GM10248 (cell line): Measurements from ENCODE around the gene SETD1A.
A peak's percentile ranks its signal among the peaks of the same experiment; 100 is the strongest.

Source experiments
- CTCF ChIA-PET: fragments of 300-600 bp; sonication (Branson Sonifier 250); formaldehyde crosslinking; extraction: SDS; loops from one replicate; lab custom pipeline; 2021; ENCODE audit warnings: antibody characterized with exemption; lab: Yijun Ruan, JAX
- POLR2A ChIA-PET: fragments of 350-650 bp; sonication (Branson Sonifier 250); formaldehyde crosslinking; extraction: SDS; loops from one replicate; lab custom pipeline; 2020; ENCODE audit warnings: antibody characterized with exemption; lab: Yijun Ruan, JAX
- DNase-seq: peaks from one replicate; pipeline ENCODE4 v3.0.0; 2012; ENCODE audit errors: extremely low spot score
- TF ChIP-seq, protein P1 (sequence below): IDR thresholded peaks from 2 replicates; pipeline ENCODE4 v1.5.1; 2012; ENCODE audit warnings: mild to moderate bottlenecking, low read depth; ENCODE audit errors: extremely low read depth, missing control alignments, control extremely low read depth

SETD1A gene

DNA sequence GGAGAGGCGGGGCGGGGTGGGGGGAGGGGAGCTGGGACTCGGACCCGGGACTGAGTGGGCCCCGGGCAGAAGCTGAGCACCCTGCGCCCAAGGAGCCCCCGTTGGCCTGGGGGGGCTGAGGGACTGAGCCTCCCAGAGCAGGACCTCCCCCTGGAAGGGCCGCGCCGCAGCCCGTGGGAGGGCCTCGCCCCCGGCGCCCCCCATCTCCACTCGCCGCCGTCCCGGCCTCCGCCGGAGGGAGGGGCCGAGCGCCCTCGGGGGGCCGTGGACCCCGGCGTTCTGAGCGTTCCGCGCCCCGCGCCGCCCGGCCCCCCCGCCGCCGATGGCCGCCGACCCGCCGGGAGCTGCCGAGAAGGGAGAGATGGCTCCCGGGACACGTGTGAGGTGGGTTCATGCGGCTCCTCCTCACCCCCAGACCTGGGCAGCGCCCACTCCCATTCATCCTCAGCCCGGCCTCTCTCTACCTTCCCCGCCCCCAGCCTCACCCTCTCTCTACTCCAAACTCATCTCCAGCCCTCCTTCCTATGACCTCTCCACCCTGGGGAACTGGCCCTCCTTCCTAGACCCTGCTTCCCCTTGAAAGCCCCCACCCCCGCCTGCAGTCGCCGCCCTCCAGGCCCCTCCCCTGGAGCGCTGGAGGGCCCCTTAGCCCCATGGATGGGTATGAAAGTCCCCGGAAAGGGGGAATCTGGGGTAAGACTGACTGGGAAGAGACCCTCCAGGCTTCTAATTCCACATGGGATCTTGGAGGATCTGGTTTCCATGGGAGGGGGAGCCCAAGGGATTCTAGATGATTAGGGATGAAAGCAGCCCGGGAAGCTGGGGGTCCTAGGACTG lies 33.3 kb upstream of the SETD1A start:
- DNase-seq: peak; percentile 42
- CTCF ChIA-PET: interaction anchor here (1.8 to 4.2 kb wide), 3 partner anchors 11 to 79 kb away, joined by 10 to 20 read pairs (median 12); no protein-coding TSS in a partner anchor
- TF ChIP-seq, protein P1, sequence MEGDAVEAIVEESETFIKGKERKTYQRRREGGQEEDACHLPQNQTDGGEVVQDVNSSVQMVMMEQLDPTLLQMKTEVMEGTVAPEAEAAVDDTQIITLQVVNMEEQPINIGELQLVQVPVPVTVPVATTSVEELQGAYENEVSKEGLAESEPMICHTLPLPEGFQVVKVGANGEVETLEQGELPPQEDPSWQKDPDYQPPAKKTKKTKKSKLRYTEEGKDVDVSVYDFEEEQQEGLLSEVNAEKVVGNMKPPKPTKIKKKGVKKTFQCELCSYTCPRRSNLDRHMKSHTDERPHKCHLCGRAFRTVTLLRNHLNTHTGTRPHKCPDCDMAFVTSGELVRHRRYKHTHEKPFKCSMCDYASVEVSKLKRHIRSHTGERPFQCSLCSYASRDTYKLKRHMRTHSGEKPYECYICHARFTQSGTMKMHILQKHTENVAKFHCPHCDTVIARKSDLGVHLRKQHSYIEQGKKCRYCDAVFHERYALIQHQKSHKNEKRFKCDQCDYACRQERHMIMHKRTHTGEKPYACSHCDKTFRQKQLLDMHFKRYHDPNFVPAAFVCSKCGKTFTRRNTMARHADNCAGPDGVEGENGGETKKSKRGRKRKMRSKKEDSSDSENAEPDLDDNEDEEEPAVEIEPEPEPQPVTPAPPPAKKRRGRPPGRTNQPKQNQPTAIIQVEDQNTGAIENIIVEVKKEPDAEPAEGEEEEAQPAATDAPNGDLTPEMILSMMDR: no peak
- POLR2A ChIA-PET: interaction anchor here (0.6 kb wide), 1 partner anchor 48 kb away, joined by 4 read pairs; no protein-coding TSS in a partner anchor

DNA sequence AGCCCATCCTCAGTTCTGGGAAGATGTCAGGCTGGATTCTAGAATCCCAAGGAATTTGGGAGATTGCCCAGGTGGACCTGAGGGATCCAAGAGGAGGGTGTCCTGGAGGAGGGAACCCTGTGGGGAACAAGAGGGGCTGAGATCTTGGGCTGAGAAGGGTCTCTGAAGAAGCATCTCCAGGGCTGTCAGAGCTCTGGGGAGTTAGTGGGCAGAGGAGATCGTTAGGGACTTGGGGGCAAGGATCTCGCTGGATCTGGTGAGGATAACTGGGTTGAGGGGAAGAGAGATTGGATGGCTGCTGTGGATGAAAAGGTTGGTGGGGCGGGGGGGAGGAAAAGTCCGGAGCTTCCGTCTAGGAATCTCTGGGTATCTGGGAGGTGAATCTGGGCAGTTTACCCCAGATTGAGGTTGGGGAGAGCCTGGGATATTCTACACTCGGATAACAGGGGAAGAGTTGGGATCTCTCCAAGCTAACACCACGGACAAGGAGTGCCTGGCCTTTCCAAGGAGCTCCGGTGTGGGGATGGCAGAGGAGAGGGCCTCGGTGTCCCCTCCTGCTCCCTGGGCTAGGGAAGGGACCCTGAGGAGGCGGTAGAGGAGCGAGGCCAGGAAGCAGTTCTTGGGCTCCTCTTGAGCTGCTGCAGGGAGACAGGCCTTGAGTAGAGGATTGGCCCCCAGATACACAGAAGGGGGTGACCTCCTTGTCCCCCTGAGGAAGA lies 32.5 kb upstream of the SETD1A start:
- ChIA-PET POLR2A (no interaction called here), CTCF (interaction anchor here (1.8 to 4.2 kb wide), 3 partner anchors 11 to 80 kb away, joined by 10 to 20 read pairs (median 12); no protein-coding TSS in a partner anchor)
- DNase-seq: no peak
- TF ChIP-seq, protein P1: no peak

DNA sequence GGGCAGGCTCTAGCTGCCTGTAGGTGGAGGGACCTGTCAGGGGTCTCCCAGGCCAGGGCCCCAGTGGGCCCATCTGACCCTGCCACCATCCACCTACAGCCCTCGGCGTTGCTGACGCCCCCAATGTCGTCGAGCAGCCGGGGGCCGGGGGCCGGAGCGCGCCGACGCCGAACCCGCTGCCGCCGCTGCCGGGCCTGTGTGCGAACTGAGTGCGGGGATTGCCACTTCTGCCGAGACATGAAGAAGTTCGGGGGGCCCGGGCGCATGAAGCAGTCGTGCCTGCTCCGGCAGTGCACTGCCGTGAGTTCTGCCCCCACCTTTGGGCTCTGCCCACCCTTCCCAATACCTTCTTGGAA lies 31.9 kb upstream of the SETD1A start:
- no peak for DNase-seq
- ChIA-PET POLR2A (no interaction called here), CTCF (interaction anchor here (1.8 to 4.2 kb wide), 5 partner anchors 10 to 81 kb away, joined by 5 to 20 read pairs (median 12); no protein-coding TSS in a partner anchor)
- TF ChIP-seq, protein P1: no peak

DNA sequence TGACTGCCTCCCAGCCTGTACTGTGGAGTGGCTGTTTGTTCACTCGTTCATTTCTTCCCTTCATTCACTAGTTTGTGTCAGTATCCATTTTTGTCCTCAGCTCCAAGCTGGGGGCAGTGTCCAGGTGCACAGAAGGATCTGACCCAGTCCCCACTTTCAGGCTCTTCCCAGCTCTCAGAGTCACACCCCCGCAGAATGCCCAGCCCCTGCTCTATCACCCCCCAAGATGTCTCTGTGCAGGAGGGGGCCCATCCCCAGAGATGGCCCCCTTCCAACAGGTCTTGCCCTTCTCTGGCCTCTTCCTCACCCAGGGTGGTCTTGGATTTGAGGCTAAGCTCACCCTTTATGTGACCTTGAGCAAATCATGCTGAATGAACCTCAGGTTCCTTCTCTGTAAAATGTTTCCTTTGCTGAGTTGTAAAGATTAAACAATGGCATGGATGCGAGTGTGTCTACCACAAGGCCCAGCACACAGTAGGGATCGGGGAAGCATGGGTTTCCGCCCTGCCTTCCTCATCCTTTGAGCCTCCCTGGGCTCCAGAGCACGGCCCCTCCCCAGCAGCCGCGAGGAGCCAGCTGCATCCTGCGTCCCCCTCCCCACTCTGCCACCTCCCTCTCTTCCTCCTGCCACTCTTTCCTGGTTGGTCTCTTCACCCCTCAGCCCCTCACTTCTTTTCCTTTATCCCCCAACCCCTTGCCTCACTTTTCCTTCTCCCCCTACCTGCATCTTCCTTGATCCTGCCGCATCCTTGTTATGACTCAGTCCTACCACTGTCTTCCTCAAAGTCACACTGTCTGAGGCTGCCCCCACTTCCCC lies 31.4 kb upstream of the SETD1A start:
- no peak for DNase-seq
- TF ChIP-seq, protein P1: no peak
- ChIA-PET CTCF (interaction anchor here (1.0 to 4.2 kb wide), 6 partner anchors 10 to 81 kb away, joined by 3 to 20 read pairs (median 8); no protein-coding TSS in a partner anchor), POLR2A (no interaction called here)

DNA sequence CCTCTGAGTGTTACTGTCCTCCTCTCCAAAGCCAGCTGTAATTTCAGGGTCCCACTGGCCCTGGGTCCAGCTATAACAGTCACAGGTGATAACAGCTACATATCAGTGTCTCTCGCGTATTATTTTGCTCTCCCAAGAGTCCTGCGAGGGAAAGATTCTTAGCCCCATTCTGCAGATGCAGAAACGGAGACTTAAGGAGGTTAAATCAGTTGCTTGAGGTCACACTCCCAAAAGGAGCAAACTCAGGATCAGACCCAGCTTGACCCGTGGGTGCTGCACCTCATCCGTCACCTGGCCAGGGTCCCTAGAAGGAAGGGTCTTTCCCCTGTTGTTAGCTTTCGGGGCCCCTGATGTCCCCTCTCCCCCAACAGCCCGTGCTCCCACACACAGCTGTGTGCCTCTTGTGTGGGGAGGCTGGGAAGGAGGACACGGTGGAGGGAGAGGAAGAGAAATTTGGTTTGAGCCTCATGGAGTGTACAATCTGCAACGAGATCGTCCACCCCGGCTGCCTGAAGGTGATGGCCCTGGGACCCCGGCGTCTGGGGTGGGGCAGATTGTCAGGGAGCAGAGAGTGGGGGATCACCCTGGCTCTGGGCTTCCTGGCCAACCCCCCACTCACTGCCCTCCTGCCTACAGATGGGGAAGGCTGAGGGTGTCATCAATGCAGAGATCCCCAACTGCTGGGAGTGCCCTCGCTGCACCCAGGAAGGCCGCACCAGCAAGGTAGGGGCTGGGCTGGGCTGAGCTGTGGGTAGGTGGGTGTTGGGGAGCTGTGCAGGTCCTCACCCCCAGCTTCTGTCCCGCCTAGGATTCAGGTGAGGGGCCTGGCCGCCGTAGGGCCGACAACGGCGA lies 30.4 kb upstream of the SETD1A start:
- CTCF ChIA-PET: interaction anchor here (1.0 to 4.2 kb wide), 7 partner anchors 9 to 233 kb away, joined by 3 to 20 read pairs (median 5); no protein-coding TSS in a partner anchor
- TF ChIP-seq, protein P1: no peak

More for the DNA sequence above, 30.4 kb upstream of the SETD1A start:
- DNase-seq: no peak
- POLR2A ChIA-PET: no interaction called here
